HG02763 (cell line): ENCODE results near the gene GALNT9.
"Not testable (repeated sequence)": the region's sequence is repeated elsewhere in the genome, so short reads cannot be mapped to it uniquely, and the experiment has no call there.

Experiments
- ATAC-seq: cut with Tn5 transposase; IDR thresholded peaks from one replicate; pipeline ENCODE4 v1.9.1; 2021; ENCODE audit warnings: mild to moderate bottlenecking, moderate library complexity; ENCODE audit not compliant: unreplicated experiment

Gene GALNT9

GRCh38 chr12:132149526-132149925, 179.9 kb downstream of the GALNT9 start:
- not testable (repeated sequence) for ATAC-seq

- ATAC-seq: no peak
These were observed 180.9 kb downstream of the GALNT9 start for GRCh38 chr12:132148368-132149045.

- ATAC-seq: no peak
These were observed 181.7 kb downstream of the GALNT9 start for GRCh38 chr12:132147423-132148367.

GRCh38 chr12:132146772-132147422, 182.5 kb downstream of the GALNT9 start:
- ATAC-seq: no peak
